Endothelial cell (in vitro differentiated cells): ENCODE results near the gene EVC. TPM values are rescaled to one million over a fixed set of nuclear protein-coding genes. Genes with fewer than 3 reads are reported as not detected.

Experiments
- DNase-seq: peaks from one replicate; pipeline ENCODE4 v3.0.0; 2021; ENCODE audit warnings: low spot score
- H3K27ac Mint-ChIP-seq: one replicate; pipeline ENCODE4 v1.8.0; 2021; ENCODE audit warnings: mixed read lengths, inconsistent platforms; ENCODE audit not compliant: unreplicated experiment
- H3K27me3 Mint-ChIP-seq: one replicate; pipeline ENCODE4 v1.8.0; 2021; ENCODE audit warnings: mild to moderate bottlenecking, moderate library complexity, mixed read lengths, inconsistent platforms; ENCODE audit not compliant: unreplicated experiment
- H3K36me3 Mint-ChIP-seq: one replicate; pipeline ENCODE4 v1.8.0; 2021; ENCODE audit warnings: mild to moderate bottlenecking, low read depth, mixed read lengths, inconsistent platforms; ENCODE audit not compliant: unreplicated experiment
- H3K4me1 Mint-ChIP-seq: one replicate; pipeline ENCODE4 v1.8.0; 2021; ENCODE audit warnings: mild to moderate bottlenecking, mixed read lengths, inconsistent platforms; ENCODE audit not compliant: unreplicated experiment
- H3K4me3 Mint-ChIP-seq: one replicate; pipeline ENCODE4 v1.8.0; 2021; ENCODE audit warnings: mild to moderate bottlenecking, mixed read lengths, inconsistent platforms; ENCODE audit not compliant: unreplicated experiment
- H3K9me3 Mint-ChIP-seq: one replicate; pipeline ENCODE4 v1.8.0; 2021; ENCODE audit warnings: mixed read lengths, inconsistent platforms; ENCODE audit not compliant: unreplicated experiment
- total RNA-seq: library from RNA; stranded (reverse); fragmentation: NEBNext Ultra II Directional; extraction: Animal tissue kit (Norgen Biotek cat#: 25700); gene quantifications from one replicate; pipeline ENCODE4 v1.2.1, GENCODE V29; 2021; ENCODE audit not compliant: unreplicated experiment
- TF ChIP-seq, protein P1 (sequence below): fragments of 200-600 bp; sonication (generic); IDR thresholded peaks from one replicate; pipeline ENCODE4 v1.5.0; 2021; ENCODE audit warnings: antibody characterized with exemption; ENCODE audit not compliant: unreplicated experiment

The EVC gene
- total RNA-seq, 1 donor from 2014 or later, result 14.9 TPM

DNA sequence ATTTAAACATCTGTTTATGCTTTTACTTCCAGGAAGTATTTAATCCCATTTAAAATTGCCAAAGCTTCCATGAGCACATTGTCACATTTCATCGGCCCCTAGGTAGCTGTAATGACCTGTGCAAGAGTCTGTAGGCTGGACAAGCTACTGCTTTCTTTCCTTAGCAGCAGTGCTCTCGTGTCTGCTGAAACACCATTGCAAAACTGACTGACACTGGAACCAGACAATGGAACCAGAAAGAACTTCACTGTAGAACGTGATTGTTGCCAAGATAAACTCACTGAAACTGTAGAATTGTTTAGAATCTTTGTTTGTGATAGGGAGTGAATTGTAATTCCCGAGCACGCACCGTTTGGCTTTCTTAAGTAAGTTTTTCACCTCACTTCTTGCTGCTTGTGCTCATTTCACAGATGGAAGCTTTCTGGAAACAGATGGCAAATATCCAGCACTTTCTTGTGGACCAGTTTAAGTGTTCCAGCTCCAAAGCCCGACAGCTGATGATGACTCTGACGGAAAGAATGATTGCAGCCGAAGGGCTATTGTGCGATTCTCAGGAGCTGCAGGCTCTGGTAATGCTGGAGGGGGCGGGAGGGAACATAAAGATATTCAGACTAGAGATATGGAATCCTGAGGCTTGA is 36.9 kb downstream of the EVC start:
- H3K4me1 Mint-ChIP-seq, result peaks cover 15% of the 10 kb centered on the region
- no peak for DNase-seq

GRCh38 chr4:5749568-5749967 is 38.6 kb downstream of the EVC start:
- Mint-ChIP-seq H3K36me3 (peaks cover 24% of the 10 kb centered on the region), H3K4me3 (peak overlapping the region; percentile 40), H3K4me1 (peaks cover 15% of the 10 kb centered on the region), H3K9me3 (no peaks in the 10 kb centered on the region), H3K27ac (no peak overlapping the region), H3K27me3 (no peaks in the 10 kb centered on the region)
- DNase-seq, result no peak
- TF ChIP-seq, protein P1, sequence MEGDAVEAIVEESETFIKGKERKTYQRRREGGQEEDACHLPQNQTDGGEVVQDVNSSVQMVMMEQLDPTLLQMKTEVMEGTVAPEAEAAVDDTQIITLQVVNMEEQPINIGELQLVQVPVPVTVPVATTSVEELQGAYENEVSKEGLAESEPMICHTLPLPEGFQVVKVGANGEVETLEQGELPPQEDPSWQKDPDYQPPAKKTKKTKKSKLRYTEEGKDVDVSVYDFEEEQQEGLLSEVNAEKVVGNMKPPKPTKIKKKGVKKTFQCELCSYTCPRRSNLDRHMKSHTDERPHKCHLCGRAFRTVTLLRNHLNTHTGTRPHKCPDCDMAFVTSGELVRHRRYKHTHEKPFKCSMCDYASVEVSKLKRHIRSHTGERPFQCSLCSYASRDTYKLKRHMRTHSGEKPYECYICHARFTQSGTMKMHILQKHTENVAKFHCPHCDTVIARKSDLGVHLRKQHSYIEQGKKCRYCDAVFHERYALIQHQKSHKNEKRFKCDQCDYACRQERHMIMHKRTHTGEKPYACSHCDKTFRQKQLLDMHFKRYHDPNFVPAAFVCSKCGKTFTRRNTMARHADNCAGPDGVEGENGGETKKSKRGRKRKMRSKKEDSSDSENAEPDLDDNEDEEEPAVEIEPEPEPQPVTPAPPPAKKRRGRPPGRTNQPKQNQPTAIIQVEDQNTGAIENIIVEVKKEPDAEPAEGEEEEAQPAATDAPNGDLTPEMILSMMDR, result no peak

More for the DNA sequence above, 36.9 kb downstream of the EVC start:
- Mint-ChIP-seq H3K27me3 (no peaks in the 10 kb centered on the region), H3K9me3 (no peaks in the 10 kb centered on the region), H3K4me3 (no peak overlapping the region), H3K27ac (no peak overlapping the region), H3K36me3 (peaks cover 18% of the 10 kb centered on the region)
- TF ChIP-seq, protein P1, result no peak

- Mint-ChIP-seq H3K4me1 (peaks cover 15% of the 10 kb centered on the region), H3K27ac (no peak overlapping the region), H3K9me3 (no peaks in the 10 kb centered on the region), H3K36me3 (peaks cover 24% of the 10 kb centered on the region), H3K4me3 (peak overlapping the region; percentile 40), H3K27me3 (no peaks in the 10 kb centered on the region)
- no peak for DNase-seq
- TF ChIP-seq, protein P1, result no peak
Measured at GRCh38 chr4:5750052-5750945, 39.3 kb downstream of the EVC start.

DNA sequence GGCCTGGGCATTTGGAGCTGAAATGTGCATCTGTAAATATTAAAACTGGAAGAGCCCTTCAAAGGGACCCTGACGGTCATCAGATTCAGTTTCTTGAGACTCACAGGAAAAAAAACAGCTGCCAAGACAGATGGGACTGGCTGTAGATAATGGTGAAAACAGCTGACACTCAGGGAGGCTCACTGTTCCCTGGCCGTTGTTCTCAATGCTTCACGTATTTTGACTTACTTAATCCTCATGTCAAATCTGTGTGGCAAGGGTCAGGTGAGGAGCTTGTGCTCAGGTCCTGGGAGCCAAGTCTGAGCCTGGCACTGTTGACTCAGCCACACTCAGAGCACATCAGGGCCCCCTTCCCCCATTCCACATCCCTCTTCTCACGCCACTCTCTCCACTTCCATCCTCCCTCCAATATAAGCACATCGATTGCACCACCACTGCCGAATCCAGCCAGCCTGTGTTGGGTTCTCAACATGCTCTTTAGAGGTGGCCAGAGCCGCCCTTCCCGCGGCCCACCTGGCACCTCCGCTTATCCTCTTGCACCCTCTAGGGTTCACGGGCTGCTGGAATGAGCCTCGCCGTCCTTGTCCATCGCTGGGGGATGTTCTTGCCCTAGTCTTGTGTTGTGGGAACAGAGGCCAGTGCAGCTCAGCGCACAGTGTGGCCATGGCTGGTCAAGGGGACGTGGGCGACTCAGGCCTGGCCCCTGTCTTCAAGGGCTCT is 40.1 kb downstream of the EVC start:
- TF ChIP-seq, protein P1, result no peak
- H3K36me3 Mint-ChIP-seq, result peaks cover 17% of the 10 kb centered on the region
- DNase-seq, result no peak

More for the DNA sequence above, 40.1 kb downstream of the EVC start:
- H3K27me3 Mint-ChIP-seq, result peaks cover 4% of the 10 kb centered on the region
- no peak overlapping the region for H3K4me3 Mint-ChIP-seq
- H3K27ac Mint-ChIP-seq, result no peak overlapping the region
- H3K4me1 Mint-ChIP-seq, result peaks cover 15% of the 10 kb centered on the region
- H3K9me3 Mint-ChIP-seq, result no peaks in the 10 kb centered on the region
